IgD-negative memory B cell (primary cell): Measurements from ENCODE around the gene KRABD2. TPM values are rescaled to one million over a fixed set of nuclear protein-coding genes. Genes with fewer than 3 reads are reported as not detected.

Source experiments
- H3K27ac Mint-ChIP-seq, 3 donors: one replicate each; pipeline ENCODE4 v1.8.0; 2020 to 2022; ENCODE audit warnings: mild to moderate bottlenecking in 3 of 3, mixed read lengths in 3 of 3, moderate library complexity in 1 of 3
- H3K27me3 Mint-ChIP-seq: one replicate; pipeline ENCODE4 v1.8.0; 2021; ENCODE audit warnings: mixed read lengths
- H3K36me3 Mint-ChIP-seq: one replicate; pipeline ENCODE4 v1.8.0; 2020; ENCODE audit warnings: mild to moderate bottlenecking, mixed read lengths
- H3K4me1 Mint-ChIP-seq, 3 donors: one replicate each; pipeline ENCODE4 v1.8.0; 2020 to 2022; ENCODE audit warnings: mixed read lengths in 3 of 3, mild to moderate bottlenecking in 1 of 3
- H3K4me3 Mint-ChIP-seq, 4 donors: one replicate each; pipeline ENCODE4 v1.8.0; 2020 to 2022; ENCODE audit warnings: mild to moderate bottlenecking in 4 of 4, mixed read lengths in 4 of 4, moderate library complexity in 3 of 4
- H3K9me3 Mint-ChIP-seq, 3 donors: one replicate each; pipeline ENCODE4 v1.8.0; 2020 to 2021; ENCODE audit warnings: mixed read lengths in 3 of 3, mild to moderate bottlenecking in 1 of 3
- polyA plus RNA-seq: library from polyadenylated mRNA; unstranded; fragments of 300-500 nt; fragmentation: Illumina TruSeq; gene quantifications from one replicate; pipeline ENCODE4 v1.2.3, GENCODE V29; 2021

Gene KRABD2

DNA sequence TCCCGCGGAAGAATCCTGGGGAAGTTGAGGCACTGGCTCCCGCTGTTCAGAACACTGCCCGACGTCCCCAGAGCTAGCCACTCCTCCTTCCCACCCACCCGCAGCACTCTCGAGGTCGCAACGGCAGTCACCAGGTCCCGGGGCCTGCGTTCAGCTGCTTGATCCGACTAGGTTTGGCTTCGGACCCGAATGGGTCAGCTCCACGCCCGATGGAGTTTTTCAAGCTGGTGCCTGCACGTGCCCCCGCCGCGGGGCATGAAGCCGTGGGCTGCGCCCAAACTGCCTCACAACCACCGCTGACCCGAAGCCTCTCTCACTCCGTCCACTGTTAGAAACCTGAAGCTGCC, 49.2 kb downstream of the KRABD2 start:
- Mint-ChIP-seq H3K27ac (no peak overlapping the region), H3K4me1 (peaks cover 0 to 4% (median 0%) of the 10 kb centered on the region in 3 donors), H3K36me3 (no peaks in the 10 kb centered on the region), H3K4me3 (peak overlapping the region in 2 of 4 donors; percentile 21 to 65), H3K27me3 (peaks cover 48% of the 10 kb centered on the region), H3K9me3 (no peaks in the 10 kb centered on the region)

Other genes with a start within 250 kb of the KRABD2 start
- gene PER1, start 224.3 kb downstream of the KRABD2 start, polyA plus RNA-seq = 12.6 TPM
- gene VAMP2, start 213.8 kb downstream of the KRABD2 start, polyA plus RNA-seq = 83.7 TPM
- 35.2 TPM for gene TMEM107, start 200.3 kb downstream of the KRABD2 start, polyA plus RNA-seq
- 30.0 TPM for gene BORCS6, start 186.5 kb downstream of the KRABD2 start, polyA plus RNA-seq
- 0.34 TPM for gene AURKB, start 166.1 kb downstream of the KRABD2 start, polyA plus RNA-seq
- gene CTC1, start 128.6 kb downstream of the KRABD2 start, polyA plus RNA-seq = 35.1 TPM
- gene PFAS, start 127.4 kb downstream of the KRABD2 start, polyA plus RNA-seq = 15.5 TPM
- 67.4 TPM for gene RANGRF, start 88.0 kb downstream of the KRABD2 start, polyA plus RNA-seq
- gene SLC25A35, start 81.3 kb downstream of the KRABD2 start, polyA plus RNA-seq = 1.7 TPM
- gene ARHGEF15, start 66.5 kb downstream of the KRABD2 start, polyA plus RNA-seq = not detected
- not detected for gene ODF4, start 36.9 kb downstream of the KRABD2 start, polyA plus RNA-seq
- 1,664 TPM for gene RPL26, start 6.5 kb upstream of the KRABD2 start, polyA plus RNA-seq
- 0.08 TPM for gene RNF222, start 21.1 kb upstream of the KRABD2 start, polyA plus RNA-seq
- gene NDEL1, start 59.2 kb upstream of the KRABD2 start, polyA plus RNA-seq = 52.3 TPM